ENCODE data around the gene FHIT.

The FHIT gene

GRCh38 chr3:60758831-60759230, 492.4 kb downstream of the FHIT start:
- Histone ChIP-seq H3K9me3 (ENCODE audit: control insufficient read depth in 1 of 2, low read length in 2 of 2) (no peaks in the 10 kb centered on the region), H3K4me1 (ENCODE audit: control insufficient read depth in 1 of 2, insufficient read depth in 2 of 2, low read length in 2 of 2) (no peaks in the 10 kb centered on the region), H3K4me3 (ENCODE audit: low read depth in 1 of 2, low read length in 2 of 2) (no peak overlapping the region), H3K36me3 (ENCODE audit: control insufficient read depth in 1 of 2, insufficient read depth in 2 of 2, low read length in 2 of 2) (no peaks in the 10 kb centered on the region), H3K27me3 (ENCODE audit: low read depth, low read length) (no peaks in the 10 kb centered on the region), H3K27ac (ENCODE audit: low read length) (no peak overlapping the region)

- H3K27ac ChIP-seq (ENCODE audit: low read length) = no peak overlapping the region
- H3K9me3 ChIP-seq (ENCODE audit: control insufficient read depth in 1 of 2, low read length in 2 of 2) = no peaks in the 10 kb centered on the region
- H3K27me3 ChIP-seq (ENCODE audit: low read depth, low read length) = no peaks in the 10 kb centered on the region
- H3K36me3 ChIP-seq (ENCODE audit: control insufficient read depth in 1 of 2, insufficient read depth in 2 of 2, low read length in 2 of 2) = no peaks in the 10 kb centered on the region
- no peak overlapping the region for H3K4me3 ChIP-seq (ENCODE audit: low read depth in 1 of 2, low read length in 2 of 2)
- H3K4me1 ChIP-seq (ENCODE audit: control insufficient read depth in 1 of 2, insufficient read depth in 2 of 2, low read length in 2 of 2) = no peaks in the 10 kb centered on the region
These were observed 493.1 kb downstream of the FHIT start for GRCh38 chr3:60758171-60758570.

GRCh38 chr3:60757724-60758123, 493.5 kb downstream of the FHIT start:
- H3K27ac ChIP-seq (ENCODE audit: low read length) = no peak overlapping the region
- H3K4me3 ChIP-seq (ENCODE audit: low read depth in 1 of 2, low read length in 2 of 2) = no peak overlapping the region

GRCh38 chr3:60756241-60757030, 494.8 kb downstream of the FHIT start:
- Histone ChIP-seq H3K36me3 (ENCODE audit: control insufficient read depth in 1 of 2, insufficient read depth in 2 of 2, low read length in 2 of 2) (no peaks in the 10 kb centered on the region), H3K27me3 (ENCODE audit: low read depth, low read length) (no peaks in the 10 kb centered on the region), H3K27ac (ENCODE audit: low read length) (no peak overlapping the region), H3K4me3 (ENCODE audit: low read depth in 1 of 2, low read length in 2 of 2) (no peak overlapping the region), H3K9me3 (ENCODE audit: control insufficient read depth in 1 of 2, low read length in 2 of 2) (no peaks in the 10 kb centered on the region), H3K4me1 (ENCODE audit: control insufficient read depth in 1 of 2, insufficient read depth in 2 of 2, low read length in 2 of 2) (no peaks in the 10 kb centered on the region)

More at GRCh38 chr3:60757724-60758123, 493.5 kb downstream of the FHIT start:
- H3K4me1 ChIP-seq (ENCODE audit: control insufficient read depth in 1 of 2, insufficient read depth in 2 of 2, low read length in 2 of 2) = no peaks in the 10 kb centered on the region
- no peaks in the 10 kb centered on the region for H3K9me3 ChIP-seq (ENCODE audit: control insufficient read depth in 1 of 2, low read length in 2 of 2)
- no peaks in the 10 kb centered on the region for H3K36me3 ChIP-seq (ENCODE audit: control insufficient read depth in 1 of 2, insufficient read depth in 2 of 2, low read length in 2 of 2)
- no peaks in the 10 kb centered on the region for H3K27me3 ChIP-seq (ENCODE audit: low read depth, low read length)

- no peaks in the 10 kb centered on the region for H3K9me3 ChIP-seq (ENCODE audit: control insufficient read depth in 1 of 2, low read length in 2 of 2)
- no peaks in the 10 kb centered on the region for H3K4me1 ChIP-seq (ENCODE audit: control insufficient read depth in 1 of 2, insufficient read depth in 2 of 2, low read length in 2 of 2)
- H3K27me3 ChIP-seq (ENCODE audit: low read depth, low read length) = no peaks in the 10 kb centered on the region
- no peak overlapping the region for H3K4me3 ChIP-seq (ENCODE audit: low read depth in 1 of 2, low read length in 2 of 2)
- no peaks in the 10 kb centered on the region for H3K36me3 ChIP-seq (ENCODE audit: control insufficient read depth in 1 of 2, insufficient read depth in 2 of 2, low read length in 2 of 2)
- H3K27ac ChIP-seq (ENCODE audit: low read length) = no peak overlapping the region
These were observed 496.2 kb downstream of the FHIT start for GRCh38 chr3:60755094-60755493.

- Histone ChIP-seq H3K27me3 (ENCODE audit: low read depth, low read length) (no peaks in the 10 kb centered on the region), H3K27ac (ENCODE audit: low read length) (no peak overlapping the region), H3K9me3 (ENCODE audit: control insufficient read depth in 1 of 2, low read length in 2 of 2) (no peaks in the 10 kb centered on the region), H3K4me3 (ENCODE audit: low read depth in 1 of 2, low read length in 2 of 2) (no peak overlapping the region), H3K36me3 (ENCODE audit: control insufficient read depth in 1 of 2, insufficient read depth in 2 of 2, low read length in 2 of 2) (no peaks in the 10 kb centered on the region), H3K4me1 (ENCODE audit: control insufficient read depth in 1 of 2, insufficient read depth in 2 of 2, low read length in 2 of 2) (no peaks in the 10 kb centered on the region)
These were observed 496.6 kb downstream of the FHIT start for GRCh38 chr3:60754617-60755016.

- Histone ChIP-seq H3K27ac (ENCODE audit: low read length) (no peak overlapping the region), H3K9me3 (ENCODE audit: control insufficient read depth in 1 of 2, low read length in 2 of 2) (no peaks in the 10 kb centered on the region), H3K4me1 (ENCODE audit: control insufficient read depth in 1 of 2, insufficient read depth in 2 of 2, low read length in 2 of 2) (no peaks in the 10 kb centered on the region), H3K27me3 (ENCODE audit: low read depth, low read length) (no peaks in the 10 kb centered on the region), H3K4me3 (ENCODE audit: low read depth in 1 of 2, low read length in 2 of 2) (no peak overlapping the region), H3K36me3 (ENCODE audit: control insufficient read depth in 1 of 2, insufficient read depth in 2 of 2, low read length in 2 of 2) (no peaks in the 10 kb centered on the region)
These were observed 498.4 kb downstream of the FHIT start for GRCh38 chr3:60752809-60753208.

- H3K27ac ChIP-seq (ENCODE audit: low read length) = no peak overlapping the region
- H3K4me1 ChIP-seq (ENCODE audit: control insufficient read depth in 1 of 2, insufficient read depth in 2 of 2, low read length in 2 of 2) = no peaks in the 10 kb centered on the region
- no peaks in the 10 kb centered on the region for H3K27me3 ChIP-seq (ENCODE audit: low read depth, low read length)
These were observed 504.4 kb downstream of the FHIT start for GRCh38 chr3:60746695-60747416.

GRCh38 chr3:60746043-60746638, 505.1 kb downstream of the FHIT start:
- Histone ChIP-seq H3K27ac (ENCODE audit: low read length) (no peak overlapping the region), H3K9me3 (ENCODE audit: control insufficient read depth in 1 of 2, low read length in 2 of 2) (no peaks in the 10 kb centered on the region), H3K36me3 (ENCODE audit: control insufficient read depth in 1 of 2, insufficient read depth in 2 of 2, low read length in 2 of 2) (no peaks in the 10 kb centered on the region), H3K27me3 (ENCODE audit: low read depth, low read length) (no peaks in the 10 kb centered on the region), H3K4me3 (ENCODE audit: low read depth in 1 of 2, low read length in 2 of 2) (no peak overlapping the region), H3K4me1 (ENCODE audit: control insufficient read depth in 1 of 2, insufficient read depth in 2 of 2, low read length in 2 of 2) (no peaks in the 10 kb centered on the region)

More at GRCh38 chr3:60746695-60747416, 504.4 kb downstream of the FHIT start:
- H3K36me3 ChIP-seq (ENCODE audit: control insufficient read depth in 1 of 2, insufficient read depth in 2 of 2, low read length in 2 of 2) = no peaks in the 10 kb centered on the region
- no peaks in the 10 kb centered on the region for H3K9me3 ChIP-seq (ENCODE audit: control insufficient read depth in 1 of 2, low read length in 2 of 2)
- H3K4me3 ChIP-seq (ENCODE audit: low read depth in 1 of 2, low read length in 2 of 2) = no peak overlapping the region

GRCh38 chr3:60743631-60744164, 507.6 kb downstream of the FHIT start:
- Histone ChIP-seq H3K27me3 (ENCODE audit: low read depth, low read length) (no peaks in the 10 kb centered on the region), H3K4me1 (ENCODE audit: control insufficient read depth in 1 of 2, insufficient read depth in 2 of 2, low read length in 2 of 2) (no peaks in the 10 kb centered on the region), H3K36me3 (ENCODE audit: control insufficient read depth in 1 of 2, insufficient read depth in 2 of 2, low read length in 2 of 2) (no peaks in the 10 kb centered on the region), H3K27ac (ENCODE audit: low read length) (no peak overlapping the region), H3K9me3 (ENCODE audit: control insufficient read depth in 1 of 2, low read length in 2 of 2) (no peaks in the 10 kb centered on the region), H3K4me3 (ENCODE audit: low read depth in 1 of 2, low read length in 2 of 2) (no peak overlapping the region)

- no peaks in the 10 kb centered on the region for H3K27me3 ChIP-seq (ENCODE audit: low read depth, low read length)
- H3K36me3 ChIP-seq (ENCODE audit: control insufficient read depth in 1 of 2, insufficient read depth in 2 of 2, low read length in 2 of 2) = no peaks in the 10 kb centered on the region
- H3K27ac ChIP-seq (ENCODE audit: low read length) = no peak overlapping the region
- H3K4me1 ChIP-seq (ENCODE audit: control insufficient read depth in 1 of 2, insufficient read depth in 2 of 2, low read length in 2 of 2) = no peaks in the 10 kb centered on the region
- no peak overlapping the region for H3K4me3 ChIP-seq (ENCODE audit: low read depth in 1 of 2, low read length in 2 of 2)
- H3K9me3 ChIP-seq (ENCODE audit: control insufficient read depth in 1 of 2, low read length in 2 of 2) = no peaks in the 10 kb centered on the region
These were observed 508.6 kb downstream of the FHIT start for GRCh38 chr3:60742606-60743145.
